Kidney glomerular epithelial cell (primary cell): ENCODE measurements around the gene EID1.
"Not testable (repeated sequence)": the region's sequence is repeated elsewhere in the genome, so short reads cannot be mapped to it uniquely, and the experiment has no call there.

Source experiments
- DNase-seq: peaks from one replicate; lab custom pipeline; 2025; lab: John Stamatoyannopoulos, UW

EID1 gene

DNA sequence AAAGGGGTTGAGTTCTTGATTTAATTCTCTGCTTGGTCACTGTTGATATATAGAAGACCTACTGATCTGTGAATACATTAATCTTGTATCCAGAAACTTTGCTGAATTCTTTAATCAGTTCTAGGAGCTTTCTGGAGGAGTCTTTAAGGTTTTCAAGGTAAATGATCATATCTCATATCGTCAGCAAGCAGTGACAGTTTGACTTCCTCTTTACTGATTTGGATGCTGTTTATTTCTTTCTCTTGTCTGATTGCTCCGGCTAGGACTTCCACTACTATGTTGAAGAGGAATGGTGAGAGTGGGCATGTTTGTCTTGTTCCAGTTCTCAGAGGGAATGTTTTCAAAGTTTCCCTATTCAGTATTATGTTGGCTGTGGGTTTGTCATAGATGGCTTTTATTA lies 31.4 kb downstream of the EID1 start:
- not testable (repeated sequence) for DNase-seq

DNA sequence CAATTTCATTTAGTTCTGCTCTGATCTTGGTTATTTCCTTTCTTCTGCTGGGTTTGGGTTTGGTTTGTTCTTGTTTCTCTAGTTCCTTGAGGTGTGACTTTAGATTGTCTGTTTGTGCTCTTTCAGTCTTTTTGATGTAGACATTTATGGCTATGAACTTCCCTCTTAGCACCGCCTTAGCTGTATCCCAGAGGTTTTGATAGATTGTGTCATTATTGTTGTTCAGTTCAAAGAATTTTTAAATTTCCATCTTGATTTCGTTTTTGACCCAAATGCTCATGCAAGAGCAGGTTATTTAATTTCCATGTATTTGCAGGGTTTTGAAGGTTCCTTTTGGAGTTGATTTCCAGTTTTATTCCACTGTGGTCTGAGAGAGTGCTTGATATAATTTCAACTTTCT lies 32.6 kb downstream of the EID1 start:
- not testable (repeated sequence) for DNase-seq

DNA sequence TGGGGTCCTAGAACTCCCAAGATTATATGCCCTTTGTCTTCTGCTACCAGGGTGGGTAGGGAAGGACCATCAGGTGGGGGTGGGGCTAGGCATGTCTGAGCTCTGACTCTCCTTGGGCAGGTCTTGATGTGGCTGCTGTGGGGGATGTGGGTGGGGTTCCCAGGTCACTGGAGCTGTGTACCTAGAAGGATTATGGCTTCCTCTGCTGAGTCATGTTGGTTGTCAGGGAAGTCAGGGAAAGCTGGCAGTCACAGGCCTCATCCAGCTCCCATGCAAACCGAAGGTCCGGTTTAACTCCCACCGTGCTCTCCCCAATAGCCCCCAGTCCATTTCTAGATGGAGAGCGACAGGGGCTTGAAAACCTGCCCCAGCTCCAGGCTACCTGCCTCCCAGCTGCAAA lies 35.2 kb downstream of the EID1 start:
- no peak for DNase-seq

DNA sequence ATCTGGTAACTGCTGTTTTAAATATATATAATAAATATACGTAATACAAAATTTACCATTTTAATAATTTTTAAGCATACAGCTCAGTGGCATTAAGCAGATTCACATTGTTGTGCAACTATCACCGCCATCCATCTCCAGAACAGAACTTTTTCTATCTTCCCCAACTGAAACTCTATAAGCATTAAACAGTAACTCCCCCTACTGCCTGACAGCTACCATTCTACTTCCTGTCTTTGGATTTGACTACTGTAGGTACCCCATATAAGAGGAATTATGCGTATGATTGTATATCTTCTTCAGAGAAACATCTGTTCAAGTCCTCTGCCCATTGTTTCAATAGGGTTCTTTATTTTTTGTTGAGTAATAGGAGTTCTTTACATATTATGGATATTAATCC lies 36.8 kb downstream of the EID1 start:
- no peak for DNase-seq

DNA sequence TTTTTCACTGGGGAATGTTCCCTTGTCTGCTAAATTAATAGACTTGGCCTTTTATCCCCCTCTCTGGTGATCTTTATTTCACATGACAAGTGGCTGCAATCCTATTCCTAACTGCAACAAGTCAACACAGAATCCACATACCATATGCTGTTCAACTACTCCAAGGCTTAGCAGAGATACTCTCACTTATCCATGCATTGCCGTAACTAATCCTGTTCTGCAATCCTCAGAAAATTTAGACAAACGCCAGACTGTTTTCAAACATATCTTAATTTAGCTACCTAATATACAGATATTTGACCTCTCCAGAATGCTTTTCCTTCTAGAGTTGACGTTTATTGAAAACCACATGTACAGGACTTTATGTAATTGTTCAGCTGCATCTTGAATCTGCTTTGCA lies 37.9 kb downstream of the EID1 start:
- no peak for DNase-seq

DNA sequence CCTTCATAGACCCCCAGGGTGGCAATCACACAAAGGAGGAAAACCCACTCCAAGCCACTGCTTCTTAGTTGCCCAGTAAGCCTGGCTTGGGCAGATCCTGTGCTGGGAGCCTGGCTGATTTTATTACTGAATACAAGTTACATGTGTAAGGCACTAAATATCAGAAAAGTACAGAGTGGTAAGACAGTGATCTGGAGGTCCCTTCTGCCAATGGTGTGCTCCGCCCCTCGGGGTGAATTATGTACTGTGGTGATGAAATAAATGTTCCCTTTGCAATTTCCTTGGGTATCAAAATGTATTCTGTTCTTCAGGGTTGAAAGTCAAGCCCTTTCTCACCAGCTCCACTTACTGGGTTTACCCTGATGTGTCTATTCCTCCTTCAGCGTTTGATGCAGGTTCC lies 38.8 kb downstream of the EID1 start:
- DNase-seq: no peak

DNA sequence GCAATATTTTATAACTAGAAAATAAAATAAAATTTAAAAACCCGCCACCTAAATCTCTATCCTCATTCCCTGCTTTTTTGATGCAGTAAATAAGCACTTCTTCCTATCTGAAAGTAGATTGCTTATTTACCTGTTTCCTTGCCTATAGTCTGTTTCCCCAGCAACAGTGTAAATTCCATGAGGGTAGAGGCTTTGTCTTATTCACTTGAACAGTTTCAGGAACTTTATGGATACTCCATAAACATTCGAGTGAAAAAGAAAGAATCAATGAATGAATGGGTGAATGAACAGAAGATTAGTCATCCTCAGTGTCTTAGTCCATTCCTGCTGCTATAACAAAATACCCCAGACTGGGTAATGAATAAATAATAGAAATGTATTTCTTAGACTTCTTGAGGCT lies 44.1 kb downstream of the EID1 start:
- no peak for DNase-seq

DNA sequence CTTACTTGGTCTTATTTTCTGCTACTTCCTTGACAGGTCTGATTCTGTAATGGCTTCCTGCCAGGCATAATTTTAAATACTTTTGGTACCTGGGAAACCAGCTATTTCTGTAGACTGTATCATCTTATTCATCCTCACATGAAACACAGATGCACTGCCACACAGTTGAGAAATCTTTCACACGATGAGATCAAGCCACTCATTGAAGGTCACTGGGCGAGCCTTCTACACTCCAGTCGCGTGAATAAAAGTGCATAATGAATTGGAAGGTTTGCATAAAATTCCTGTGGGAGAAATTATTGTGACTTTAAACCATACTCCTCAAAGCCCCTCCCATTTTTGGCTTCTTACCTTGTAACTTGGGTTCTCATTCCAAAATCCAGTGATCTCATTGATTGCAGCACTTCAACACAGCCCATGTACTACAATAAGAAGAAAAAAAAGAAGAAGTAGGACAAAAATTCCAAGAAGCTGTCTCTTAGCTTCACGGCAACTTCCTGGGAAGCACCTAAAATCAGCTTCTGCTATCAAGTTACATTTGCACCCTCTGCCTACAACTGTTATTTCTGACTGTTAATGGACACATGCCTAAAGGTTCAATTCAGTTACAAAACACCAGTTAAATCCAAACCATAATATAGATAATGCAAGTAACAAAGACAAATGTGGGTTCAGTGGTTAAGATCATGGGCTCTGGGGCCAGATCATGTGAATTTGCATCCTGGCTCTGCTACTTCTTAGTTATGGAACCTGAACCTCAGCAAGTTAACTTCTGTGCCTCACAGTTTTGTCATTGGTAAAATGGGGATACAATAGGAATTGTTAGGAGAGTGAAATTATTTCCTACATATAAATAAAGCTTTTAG lies 46.8 kb downstream of the EID1 start:
- no peak for DNase-seq

DNA sequence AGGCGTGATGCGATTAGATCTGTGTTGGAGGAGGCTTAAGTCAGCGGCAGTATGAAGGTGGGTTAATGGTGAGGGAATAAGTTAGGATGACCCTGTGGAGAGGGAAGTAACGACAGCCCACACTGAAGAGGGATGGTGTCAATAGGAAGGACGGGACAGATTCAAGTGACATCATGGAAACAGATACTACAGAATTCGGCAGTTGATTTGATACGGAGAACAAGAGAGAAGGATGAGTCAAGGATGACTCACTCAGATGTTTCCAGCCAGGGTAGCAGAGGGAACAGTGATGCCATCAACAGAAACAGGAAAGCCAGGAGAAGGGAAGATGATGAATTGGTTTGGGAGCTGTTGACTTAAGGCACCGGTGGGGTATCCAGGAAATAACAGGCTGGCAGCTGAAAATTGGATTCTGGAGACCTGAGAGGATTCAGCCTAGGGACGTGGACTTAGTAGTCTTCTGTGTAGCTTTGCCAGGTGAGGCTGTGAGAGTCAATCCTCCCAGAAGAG lies 47.8 kb downstream of the EID1 start:
- DNase-seq: peak; percentile 84

DNA sequence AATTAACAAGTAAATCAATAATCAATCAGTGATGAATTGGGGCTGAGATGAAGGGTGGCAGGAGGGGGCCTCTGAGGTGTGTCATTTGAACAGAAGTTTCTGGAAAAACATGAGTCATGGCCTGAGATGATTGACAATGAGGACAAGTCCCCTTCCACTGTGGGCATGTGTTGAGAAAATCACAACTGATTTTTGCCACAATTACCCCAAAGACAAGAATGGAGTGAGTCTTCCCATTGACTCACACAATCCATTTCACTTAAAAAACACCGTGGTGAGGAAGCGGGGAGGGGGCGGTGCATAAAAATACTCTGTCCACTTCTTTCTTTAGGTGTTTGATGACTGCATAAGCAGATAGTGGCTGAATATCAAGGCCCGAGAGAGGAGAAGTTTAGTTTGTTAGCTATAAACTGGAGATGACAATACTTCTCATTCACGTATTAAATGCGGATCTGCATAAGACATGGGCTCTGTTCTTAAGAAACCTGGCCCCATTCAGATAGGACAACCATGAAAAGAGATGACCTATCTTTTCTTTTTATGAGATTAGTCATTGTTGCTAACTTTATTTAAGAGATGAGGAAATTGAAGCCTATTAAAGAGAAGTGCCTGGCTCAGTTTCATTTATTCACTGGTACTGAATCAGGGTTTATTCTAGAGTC lies 51.1 kb downstream of the EID1 start:
- DNase-seq: no peak

DNA sequence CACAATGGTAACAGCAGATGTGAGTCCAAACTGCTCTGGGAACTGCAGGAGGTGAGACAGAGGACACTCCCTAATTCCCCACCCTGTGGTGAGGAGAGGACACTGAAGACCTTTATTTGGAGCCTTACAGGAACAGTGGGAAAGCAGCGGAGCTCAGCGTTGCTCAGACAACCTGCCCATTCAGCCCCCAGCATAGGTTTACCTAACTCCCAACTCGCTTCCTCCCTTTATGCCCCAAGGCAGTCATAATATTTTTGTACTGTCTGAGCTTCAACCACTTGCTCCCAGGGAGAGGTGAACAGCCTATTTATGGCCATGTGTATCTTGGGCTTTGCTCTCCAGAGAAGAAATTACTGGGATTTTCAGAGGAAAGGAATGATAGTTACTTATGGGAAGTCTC lies 51.7 kb downstream of the EID1 start:
- DNase-seq: no peak
